Ovary (tissue), 3 donors: ENCODE results near the gene SND1.

ENCODE experiments used
- EP300 ChIP-seq: sonication (generic); formaldehyde crosslinking; IDR thresholded peaks from one replicate; pipeline ENCODE4 v1.6.1; 2017; ENCODE audit warnings: antibody characterized with exemption
- POLR2A ChIP-seq: fragments of 450-650 bp; IDR thresholded peaks from one replicate; pipeline ENCODE4 v1.6.1; 2017; ENCODE audit warnings: antibody characterized with exemption, mild to moderate bottlenecking, moderate library complexity
- TF ChIP-seq, protein P1 (sequence below), 3 donors: fragments of 450-650 bp in 2 of 3; fragments of 200-600 bp in 1 of 3; IDR thresholded peaks; one replicate each; pipeline versions ENCODE4 v1.5.1 to v1.8.0; 2016 to 2022; ENCODE audit warnings: antibody characterized with exemption in 3 of 3, mild to moderate bottlenecking in 1 of 3
- donor health status: DM: no; HTN: no; CAD: no.

DNA sequence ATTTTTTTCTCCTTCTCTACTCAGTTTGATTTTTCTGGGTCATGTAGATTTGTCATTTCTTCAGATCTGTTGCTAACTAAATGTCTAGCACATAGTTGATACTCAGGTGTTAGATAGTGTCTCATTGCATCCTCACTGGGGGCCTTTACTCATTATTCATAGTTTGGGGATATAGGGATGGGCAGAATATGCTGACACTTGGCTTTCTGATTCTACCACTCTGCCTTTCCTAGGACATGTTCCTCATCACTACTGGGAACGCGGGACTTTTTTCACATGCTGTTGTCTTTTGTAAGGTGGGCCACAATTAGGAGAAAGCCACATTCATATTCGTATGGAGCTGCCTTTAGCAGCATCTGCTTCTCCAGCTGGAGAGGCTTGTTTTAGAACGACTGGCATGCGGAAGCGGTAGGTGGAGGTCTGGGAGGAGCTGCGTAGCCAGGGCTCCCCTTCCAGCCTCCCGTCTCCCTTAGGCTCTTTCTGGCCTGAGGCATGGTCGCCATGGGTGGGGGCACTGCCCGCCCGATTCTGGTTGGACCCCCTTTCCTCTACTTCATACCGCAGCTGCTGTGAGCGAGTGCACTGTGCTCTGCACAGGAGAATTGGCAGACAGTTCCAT, 78.8 kb downstream of the SND1 start:
- TF ChIP-seq, protein P1, sequence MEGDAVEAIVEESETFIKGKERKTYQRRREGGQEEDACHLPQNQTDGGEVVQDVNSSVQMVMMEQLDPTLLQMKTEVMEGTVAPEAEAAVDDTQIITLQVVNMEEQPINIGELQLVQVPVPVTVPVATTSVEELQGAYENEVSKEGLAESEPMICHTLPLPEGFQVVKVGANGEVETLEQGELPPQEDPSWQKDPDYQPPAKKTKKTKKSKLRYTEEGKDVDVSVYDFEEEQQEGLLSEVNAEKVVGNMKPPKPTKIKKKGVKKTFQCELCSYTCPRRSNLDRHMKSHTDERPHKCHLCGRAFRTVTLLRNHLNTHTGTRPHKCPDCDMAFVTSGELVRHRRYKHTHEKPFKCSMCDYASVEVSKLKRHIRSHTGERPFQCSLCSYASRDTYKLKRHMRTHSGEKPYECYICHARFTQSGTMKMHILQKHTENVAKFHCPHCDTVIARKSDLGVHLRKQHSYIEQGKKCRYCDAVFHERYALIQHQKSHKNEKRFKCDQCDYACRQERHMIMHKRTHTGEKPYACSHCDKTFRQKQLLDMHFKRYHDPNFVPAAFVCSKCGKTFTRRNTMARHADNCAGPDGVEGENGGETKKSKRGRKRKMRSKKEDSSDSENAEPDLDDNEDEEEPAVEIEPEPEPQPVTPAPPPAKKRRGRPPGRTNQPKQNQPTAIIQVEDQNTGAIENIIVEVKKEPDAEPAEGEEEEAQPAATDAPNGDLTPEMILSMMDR (IDR thresholded peaks at IDR 0.05) = no peak
- no peak for TF ChIP-seq POLR2A
- TF ChIP-seq EP300 = no peak
